ENCODE measurements around the gene C9orf40. TPM values are rescaled to one million over a fixed set of nuclear protein-coding genes. Genes with fewer than 3 reads are reported as not detected.

C9orf40 gene
- total RNA-seq, 1 experiment from 2014 or later, result 10.8 TPM

DNA sequence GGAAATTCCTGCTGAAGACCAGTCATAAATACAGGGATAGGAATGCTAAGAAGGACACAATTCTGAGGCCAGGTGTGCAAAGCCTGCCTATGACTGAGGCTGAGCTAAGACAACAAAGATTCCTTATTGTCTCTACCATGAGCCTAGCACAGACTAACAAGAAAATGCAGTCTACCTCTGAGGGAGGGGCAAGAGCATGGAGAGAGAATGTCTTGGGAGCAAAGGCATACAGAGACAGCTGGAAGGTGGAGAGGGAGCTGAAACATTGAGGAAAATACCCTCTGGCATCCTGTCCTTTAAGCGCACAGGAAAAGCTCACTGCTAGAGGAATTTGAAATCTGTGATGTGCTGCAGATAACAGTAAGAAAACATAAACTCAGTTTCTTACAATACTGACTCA lies 8.8 kb upstream of the C9orf40 start:
- Histone ChIP-seq H3K27ac (no peak overlapping the region), H3K79me2 (ENCODE audit: low read depth) (no peaks in the 10 kb centered on the region), H3K4me1 (replicated peaks; ENCODE audit: insufficient read depth) (no peaks in the 10 kb centered on the region), H4K20me1 (ENCODE audit: insufficient read depth) (no peaks in the 10 kb centered on the region), H3K9me3 (ENCODE audit: insufficient read depth, low read depth) (peaks cover 9% of the 10 kb centered on the region), H3K27me3 (ENCODE audit: insufficient read depth, low read depth) (no peaks in the 10 kb centered on the region), H3K4me3 (no peak overlapping the region), H3K36me3 (ENCODE audit: low read depth) (no peaks in the 10 kb centered on the region), H2AFZ (no peak overlapping the region), H3K4me2 (no peak overlapping the region), H3F3A (ENCODE audit: insufficient read depth, low read depth) (no peaks in the 10 kb centered on the region; the same call in 1 of the 2 replicates), H3K9me2 (ENCODE audit: insufficient read depth) (no peaks in the 10 kb centered on the region)
- no peak for TF ChIP-seq EZH2 (IDR thresholded peaks at IDR 0.05; ENCODE audit: low read depth)
- TF ChIP-seq, protein P1, sequence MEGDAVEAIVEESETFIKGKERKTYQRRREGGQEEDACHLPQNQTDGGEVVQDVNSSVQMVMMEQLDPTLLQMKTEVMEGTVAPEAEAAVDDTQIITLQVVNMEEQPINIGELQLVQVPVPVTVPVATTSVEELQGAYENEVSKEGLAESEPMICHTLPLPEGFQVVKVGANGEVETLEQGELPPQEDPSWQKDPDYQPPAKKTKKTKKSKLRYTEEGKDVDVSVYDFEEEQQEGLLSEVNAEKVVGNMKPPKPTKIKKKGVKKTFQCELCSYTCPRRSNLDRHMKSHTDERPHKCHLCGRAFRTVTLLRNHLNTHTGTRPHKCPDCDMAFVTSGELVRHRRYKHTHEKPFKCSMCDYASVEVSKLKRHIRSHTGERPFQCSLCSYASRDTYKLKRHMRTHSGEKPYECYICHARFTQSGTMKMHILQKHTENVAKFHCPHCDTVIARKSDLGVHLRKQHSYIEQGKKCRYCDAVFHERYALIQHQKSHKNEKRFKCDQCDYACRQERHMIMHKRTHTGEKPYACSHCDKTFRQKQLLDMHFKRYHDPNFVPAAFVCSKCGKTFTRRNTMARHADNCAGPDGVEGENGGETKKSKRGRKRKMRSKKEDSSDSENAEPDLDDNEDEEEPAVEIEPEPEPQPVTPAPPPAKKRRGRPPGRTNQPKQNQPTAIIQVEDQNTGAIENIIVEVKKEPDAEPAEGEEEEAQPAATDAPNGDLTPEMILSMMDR (conservative IDR thresholded peaks at IDR 0.05), result no peak
- intact Hi-C loops (cut with micrococcal nuclease; ENCODE audit: unreplicated experiment), result no loop called here
- POLR2A ChIA-PET (ENCODE audit: unreplicated experiment), result no interaction called here
- DNase-seq, result no peak
- CTCF ChIA-PET, result no interaction called here
- BruUV-seq (replicated peaks), result no TSS peak

GRCh38 chr9:74960561-74960960 lies 7.8 kb upstream of the C9orf40 start:
- Histone ChIP-seq H3F3A (ENCODE audit: insufficient read depth, low read depth) (no peaks in the 10 kb centered on the region; the same call in 1 of the 2 replicates), H3K9me2 (ENCODE audit: insufficient read depth) (no peaks in the 10 kb centered on the region), H3K4me3 (no peak overlapping the region), H3K79me2 (ENCODE audit: low read depth) (no peaks in the 10 kb centered on the region), H3K4me2 (no peak overlapping the region), H3K36me3 (ENCODE audit: low read depth) (no peaks in the 10 kb centered on the region), H3K4me1 (replicated peaks; ENCODE audit: insufficient read depth) (no peaks in the 10 kb centered on the region), H3K27ac (no peak overlapping the region), H3K27me3 (ENCODE audit: insufficient read depth, low read depth) (no peaks in the 10 kb centered on the region), H2AFZ (no peak overlapping the region), H3K9me3 (ENCODE audit: insufficient read depth, low read depth) (peaks cover 9% of the 10 kb centered on the region), H4K20me1 (ENCODE audit: insufficient read depth) (no peaks in the 10 kb centered on the region)
- peak in 1 of 2 experiments; percentile 50 for DNase-seq
- CTCF ChIA-PET, result no interaction called here
- intact Hi-C loops (cut with micrococcal nuclease; ENCODE audit: unreplicated experiment), result no loop called here
- POLR2A ChIA-PET (ENCODE audit: unreplicated experiment), result no interaction called here
- no TSS peak for BruUV-seq (replicated peaks)
- TF ChIP-seq, protein P1 (conservative IDR thresholded peaks at IDR 0.05), result no peak
- TF ChIP-seq EZH2 (IDR thresholded peaks at IDR 0.05; ENCODE audit: low read depth), result no peak

- H3K27me3 ChIP-seq (ENCODE audit: insufficient read depth, low read depth), result no peaks in the 10 kb centered on the region
- peaks cover 9% of the 10 kb centered on the region for H3K9me3 ChIP-seq (ENCODE audit: insufficient read depth, low read depth)
- ChIA-PET CTCF (interaction anchor here (0.6 kb wide), 1 partner anchor 66 kb away, joined by 4 read pairs; no protein-coding TSS in a partner anchor), POLR2A (ENCODE audit: unreplicated experiment) (no interaction called here)
- H2AFZ ChIP-seq, result no peak overlapping the region
- H3K4me1 ChIP-seq (replicated peaks; ENCODE audit: insufficient read depth), result peaks cover under 1% of the 10 kb centered on the region; the same call in 1 of the 2 replicates
- DNase-seq, result no peak
- no peaks in the 10 kb centered on the region for H3K79me2 ChIP-seq (ENCODE audit: low read depth)
- H3K27ac ChIP-seq, result no peak overlapping the region
- no peak overlapping the region for H3K4me2 ChIP-seq
- no peaks in the 10 kb centered on the region for H3K9me2 ChIP-seq (ENCODE audit: insufficient read depth)
- intact Hi-C loops (cut with micrococcal nuclease; ENCODE audit: unreplicated experiment), result no loop called here
- BruUV-seq (replicated peaks), result no TSS peak
- no peak overlapping the region for H3K4me3 ChIP-seq
- TF ChIP-seq, protein P1 (conservative IDR thresholded peaks at IDR 0.05), result no peak
- TF ChIP-seq EZH2 (IDR thresholded peaks at IDR 0.05; ENCODE audit: low read depth), result no peak
- H3K36me3 ChIP-seq (ENCODE audit: low read depth), result no peaks in the 10 kb centered on the region
- no peaks in the 10 kb centered on the region for H4K20me1 ChIP-seq (ENCODE audit: insufficient read depth)
- H3F3A ChIP-seq (ENCODE audit: insufficient read depth, low read depth), result peaks cover under 1% of the 10 kb centered on the region; the same call in 1 of the 2 replicates
These were observed 5.9 kb upstream of the C9orf40 start for GRCh38 chr9:74958587-74958986.

All from PC-9 (cell line).